ENCODE data around the gene SCUBE3. TPM values are rescaled to one million over a fixed set of nuclear protein-coding genes. Genes with fewer than 3 reads are reported as not detected.

SCUBE3 gene
- total RNA-seq, 1 donor from 2014 or later, result 0.56 TPM

DNA sequence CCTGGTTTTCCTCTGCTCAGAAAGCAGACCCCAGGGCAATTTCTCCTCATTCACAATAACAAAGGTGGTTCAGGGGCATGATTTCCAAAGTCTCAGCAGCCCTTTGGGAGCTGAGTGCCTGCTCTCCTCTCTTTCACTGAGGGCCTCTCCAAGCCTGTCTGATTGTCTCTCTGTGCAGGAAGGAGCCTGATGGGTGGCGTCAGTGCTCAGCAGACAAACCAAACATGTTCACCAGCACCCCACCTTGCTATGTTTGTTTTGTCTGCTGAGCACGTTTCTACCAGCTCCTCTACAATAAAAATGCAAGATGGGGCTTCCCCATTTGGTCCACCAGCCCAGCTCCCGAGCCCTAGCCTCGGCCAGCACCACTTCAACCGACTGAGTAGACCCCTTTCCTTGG is 47.2 kb upstream of the SCUBE3 start:
- intact Hi-C loops (cut with DNase I), result no loop called here
- Histone ChIP-seq H3K36me3 (no peaks in the 10 kb centered on the region), H3K4me1 (peaks cover 18% of the 10 kb centered on the region), H3K27me3 (ENCODE audit: low read depth) (no peaks in the 10 kb centered on the region), H3K27ac (no peak overlapping the region), H3K4me3 (no peak overlapping the region), H3K9me3 (no peaks in the 10 kb centered on the region)
- ATAC-seq (peak in 1 of 2 donors; percentile 66), DNase-seq (no peak)
- TF ChIP-seq, protein P1, sequence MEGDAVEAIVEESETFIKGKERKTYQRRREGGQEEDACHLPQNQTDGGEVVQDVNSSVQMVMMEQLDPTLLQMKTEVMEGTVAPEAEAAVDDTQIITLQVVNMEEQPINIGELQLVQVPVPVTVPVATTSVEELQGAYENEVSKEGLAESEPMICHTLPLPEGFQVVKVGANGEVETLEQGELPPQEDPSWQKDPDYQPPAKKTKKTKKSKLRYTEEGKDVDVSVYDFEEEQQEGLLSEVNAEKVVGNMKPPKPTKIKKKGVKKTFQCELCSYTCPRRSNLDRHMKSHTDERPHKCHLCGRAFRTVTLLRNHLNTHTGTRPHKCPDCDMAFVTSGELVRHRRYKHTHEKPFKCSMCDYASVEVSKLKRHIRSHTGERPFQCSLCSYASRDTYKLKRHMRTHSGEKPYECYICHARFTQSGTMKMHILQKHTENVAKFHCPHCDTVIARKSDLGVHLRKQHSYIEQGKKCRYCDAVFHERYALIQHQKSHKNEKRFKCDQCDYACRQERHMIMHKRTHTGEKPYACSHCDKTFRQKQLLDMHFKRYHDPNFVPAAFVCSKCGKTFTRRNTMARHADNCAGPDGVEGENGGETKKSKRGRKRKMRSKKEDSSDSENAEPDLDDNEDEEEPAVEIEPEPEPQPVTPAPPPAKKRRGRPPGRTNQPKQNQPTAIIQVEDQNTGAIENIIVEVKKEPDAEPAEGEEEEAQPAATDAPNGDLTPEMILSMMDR (IDR thresholded peaks at IDR 0.05), result no peak

DNA sequence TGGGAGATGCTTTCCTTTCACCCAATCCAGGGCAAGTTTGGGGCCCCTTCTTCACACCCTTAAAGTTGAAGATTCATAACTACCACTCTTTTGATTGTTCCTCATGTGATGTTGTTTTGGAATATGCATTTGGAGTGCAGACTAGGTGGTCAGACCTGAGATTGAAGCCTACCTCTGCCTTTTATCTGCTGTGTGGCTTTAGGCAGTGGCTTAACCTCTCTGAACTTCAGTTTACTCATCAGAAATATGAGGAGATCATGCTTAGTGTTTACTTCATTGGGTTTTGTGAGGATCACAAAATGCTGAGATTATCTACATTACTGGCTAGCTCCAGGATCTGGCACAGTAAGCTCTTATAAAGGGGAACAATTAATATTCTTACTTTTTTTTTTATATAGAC is 46.3 kb upstream of the SCUBE3 start:
- DNase-seq, result no peak
- no peaks in the 10 kb centered on the region for H3K27me3 ChIP-seq (ENCODE audit: low read depth)
- H3K27ac ChIP-seq, result no peak overlapping the region
- intact Hi-C loops (cut with DNase I), result no loop called here
- no peaks in the 10 kb centered on the region for H3K9me3 ChIP-seq
- TF ChIP-seq, protein P1 (IDR thresholded peaks at IDR 0.05), result no peak
- no peak for ATAC-seq
- no peaks in the 10 kb centered on the region for H3K36me3 ChIP-seq
- H3K4me1 ChIP-seq, result peaks cover 18% of the 10 kb centered on the region
- no peak overlapping the region for H3K4me3 ChIP-seq

DNA sequence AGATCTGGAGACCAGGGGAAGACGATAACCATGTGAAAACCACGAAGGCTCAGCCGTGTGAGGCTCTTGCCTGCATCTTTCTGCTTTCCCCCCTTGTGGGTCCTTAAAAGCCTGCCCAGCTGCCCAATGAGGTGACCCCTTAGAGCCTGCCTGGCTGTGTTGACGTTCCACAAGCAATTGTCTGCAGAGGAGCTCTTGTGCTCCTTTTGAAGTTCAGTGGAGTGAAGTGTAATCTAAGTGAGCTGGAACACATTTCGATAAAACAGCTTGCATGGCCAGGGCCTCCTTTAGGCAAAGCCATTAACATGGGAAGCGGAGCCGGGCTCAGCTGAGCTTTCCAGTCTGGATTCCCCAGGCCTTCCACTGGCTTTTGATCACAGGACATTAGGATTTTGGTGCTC is 45.3 kb upstream of the SCUBE3 start:
- no peaks in the 10 kb centered on the region for H3K27me3 ChIP-seq (ENCODE audit: low read depth)
- ATAC-seq (no peak), DNase-seq (no peak)
- no peaks in the 10 kb centered on the region for H3K36me3 ChIP-seq
- intact Hi-C loops (cut with DNase I), result no loop called here
- TF ChIP-seq, protein P1 (IDR thresholded peaks at IDR 0.05), result no peak
- H3K9me3 ChIP-seq, result no peaks in the 10 kb centered on the region
- no peak overlapping the region for H3K4me3 ChIP-seq
- peaks cover 18% of the 10 kb centered on the region for H3K4me1 ChIP-seq
- no peak overlapping the region for H3K27ac ChIP-seq

DNA sequence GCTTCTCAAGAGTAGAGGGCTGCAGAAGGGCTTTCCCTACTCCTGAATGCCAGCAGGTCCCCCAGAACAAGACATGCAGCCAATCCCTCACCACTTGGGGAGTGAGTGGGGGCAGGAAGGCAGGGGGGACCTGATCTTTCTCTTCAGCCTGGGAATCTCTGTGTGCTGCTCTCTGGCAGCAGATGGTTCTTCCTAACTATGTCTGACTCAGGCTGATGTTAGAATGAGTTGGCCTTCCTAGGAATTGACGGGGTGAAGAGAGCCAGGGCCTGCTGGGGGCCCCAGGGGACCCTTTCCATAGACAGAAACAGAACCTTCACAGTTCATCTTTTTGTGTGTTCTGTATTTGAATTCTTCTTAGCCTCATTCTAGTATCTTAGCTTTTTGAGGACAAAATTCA is 43.6 kb upstream of the SCUBE3 start:
- Histone ChIP-seq H3K9me3 (no peaks in the 10 kb centered on the region), H3K4me3 (no peak overlapping the region), H3K27me3 (ENCODE audit: low read depth) (no peaks in the 10 kb centered on the region), H3K4me1 (peaks cover 18% of the 10 kb centered on the region), H3K36me3 (no peaks in the 10 kb centered on the region), H3K27ac (no peak overlapping the region)
- no peak for ATAC-seq
- no peak for DNase-seq
- intact Hi-C loops (cut with DNase I), result no loop called here
- TF ChIP-seq, protein P1 (IDR thresholded peaks at IDR 0.05), result no peak

- Histone ChIP-seq H3K27me3 (ENCODE audit: low read depth) (no peaks in the 10 kb centered on the region), H3K36me3 (no peaks in the 10 kb centered on the region), H3K4me3 (no peak overlapping the region), H3K27ac (no peak overlapping the region), H3K4me1 (peaks cover 16% of the 10 kb centered on the region), H3K9me3 (no peaks in the 10 kb centered on the region)
- intact Hi-C loops (cut with DNase I), result no loop called here
- DNase-seq (no peak), ATAC-seq (no peak)
- TF ChIP-seq, protein P1 (IDR thresholded peaks at IDR 0.05), result no peak
Observed at GRCh38 chr6:35170891-35171290, 42.9 kb upstream of the SCUBE3 start.

DNA sequence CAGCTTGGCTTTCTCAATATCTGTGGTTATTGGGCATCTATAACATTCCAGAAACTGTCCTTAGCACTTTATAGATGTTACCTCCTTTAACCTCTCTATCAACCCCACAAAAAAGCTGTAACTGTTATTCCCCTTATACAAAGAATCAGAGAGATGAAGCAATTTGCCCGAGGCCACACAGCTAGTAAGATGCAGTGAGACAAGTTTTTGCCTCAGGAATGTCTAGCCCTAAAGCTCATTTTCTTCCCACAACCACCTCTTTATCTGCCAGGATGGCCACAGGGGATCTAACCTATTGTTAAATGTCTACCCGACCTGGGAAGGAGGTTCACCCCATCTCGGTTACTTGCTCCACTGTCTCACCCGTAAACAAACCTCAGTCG is 40.7 kb upstream of the SCUBE3 start:
- H3K4me1 ChIP-seq, result peaks cover 6% of the 10 kb centered on the region
- no peak for DNase-seq
- no peak overlapping the region for H3K4me3 ChIP-seq
- TF ChIP-seq, protein P1 (IDR thresholded peaks at IDR 0.05), result no peak
- no peaks in the 10 kb centered on the region for H3K36me3 ChIP-seq
- no peak overlapping the region for H3K27ac ChIP-seq
- no peaks in the 10 kb centered on the region for H3K27me3 ChIP-seq (ENCODE audit: low read depth)
- intact Hi-C loops (cut with DNase I), result no loop called here
- no peaks in the 10 kb centered on the region for H3K9me3 ChIP-seq
- no peak for ATAC-seq

All from lower lobe of right lung (tissue), 2 donors.